Activated CD8-positive, alpha-beta memory T cell treated with anti-CD3 and anti-CD28 coated beads, Interleukin-2, amount 10 ng/mL, durations not matched to agents 7 days and 5 days (primary cell): ENCODE measurements around the gene CATSPERZ. TPM values are rescaled to one million over a fixed set of nuclear protein-coding genes. Genes with fewer than 3 reads are reported as not detected.
"Not testable (repeated sequence)": the region's sequence is repeated elsewhere in the genome, so short reads cannot be mapped to it uniquely, and the experiment has no call there.

Experiments
- ATAC-seq: fragments of 150-1000 bp; cut with Tn5 transposase; one replicate; pipeline ENCODE4 v1.10.0; 2021; ENCODE audit warnings: moderate library complexity
- CTCF ChIA-PET: fragments of 350-600 bp; sonication (Branson Sonifier 250); formaldehyde crosslinking; loops from one replicate; lab custom pipeline; 2021; ENCODE audit warnings: antibody characterized with exemption; lab: Charles Lee
- DNase-seq: peaks from one replicate; pipeline ENCODE4 v3.0.0-alpha.2; 2020
- H3K27ac Mint-ChIP-seq: one replicate; pipeline ENCODE4 v1.8.0; 2021; ENCODE audit warnings: mild to moderate bottlenecking, mixed read lengths
- H3K27me3 Mint-ChIP-seq: one replicate; pipeline ENCODE4 v1.8.0; 2021; ENCODE audit warnings: mixed read lengths
- H3K36me3 Mint-ChIP-seq: one replicate; pipeline ENCODE4 v1.8.0; 2021; ENCODE audit warnings: mild to moderate bottlenecking, mixed read lengths
- H3K4me1 Mint-ChIP-seq: one replicate; pipeline ENCODE4 v1.8.0; 2021; ENCODE audit warnings: mixed read lengths
- H3K4me3 Mint-ChIP-seq: one replicate; pipeline ENCODE4 v1.8.0; 2021; ENCODE audit warnings: mild to moderate bottlenecking, moderate library complexity, mixed read lengths
- H3K9me3 Mint-ChIP-seq: one replicate; pipeline ENCODE4 v1.8.0; 2022; ENCODE audit warnings: low read depth, mixed read lengths
- total RNA-seq, 2 experiments: library from RNA; stranded (reverse); gene quantifications; one replicate each; pipeline ENCODE4 v1.2.3, GENCODE V29; 2021

Gene CATSPERZ
- total RNA-seq, 2 experiments from 2014 or later: not detected

- Mint-ChIP-seq H3K36me3 (peaks cover 24% of the 10 kb centered on the region), H3K27ac (peak overlapping the region; percentile 100), H3K4me1 (peaks cover 51% of the 10 kb centered on the region), H3K4me3 (peak overlapping the region; percentile 95)
- H3K27me3 Mint-ChIP-seq, ATAC-seq, H3K9me3 Mint-ChIP-seq: not testable (repeated sequence)
- CTCF ChIA-PET: interaction anchor here (1.5 to 3.5 kb wide), 7 partner anchors 9 to 110 kb away, joined by 3 to 140 read pairs (median 15); partner anchors contain the start of genes ESRRA and FERMT3
- DNase-seq: peak; percentile 41
Observed at GRCh38 chr11:64315667-64316526, 15.7 kb downstream of the CATSPERZ start.

DNA sequence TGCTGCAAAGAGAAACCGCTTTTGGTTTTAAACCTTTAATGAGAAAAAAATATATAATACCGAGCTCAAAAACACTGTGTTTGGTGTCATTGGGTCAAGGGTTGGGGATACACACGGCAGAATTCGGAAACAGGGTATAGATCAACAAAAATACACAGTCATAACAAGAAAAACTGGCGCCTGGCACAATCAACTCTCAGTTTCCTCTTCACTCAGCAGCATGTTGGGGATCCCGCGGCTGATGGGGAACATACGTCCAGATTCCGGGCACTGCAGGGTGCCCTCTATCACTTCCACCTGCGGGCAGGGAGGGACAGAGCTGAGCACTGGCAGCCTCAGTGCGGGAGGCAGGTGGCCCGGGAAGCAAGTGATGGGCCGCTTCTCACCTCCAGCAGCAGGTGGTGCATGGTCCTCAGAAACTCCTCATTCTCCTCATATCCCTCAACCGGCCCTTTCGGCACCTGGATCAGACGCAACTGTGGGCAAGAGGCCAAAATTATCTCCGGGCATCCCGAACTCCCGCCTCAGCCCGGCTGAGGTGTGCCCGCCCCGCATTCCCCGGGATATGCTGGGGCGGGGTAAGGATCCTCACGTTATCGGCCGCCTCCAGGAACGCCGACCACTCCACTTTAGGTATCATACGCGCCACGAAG is 16.6 kb downstream of the CATSPERZ start:
- DNase-seq: peak; percentile 67
- H3K9me3 Mint-ChIP-seq: no peaks in the 10 kb centered on the region
- CTCF ChIA-PET: interaction anchor here (0.6 to 3.5 kb wide), 19 partner anchors 9 to 456 kb away, joined by 3 to 140 read pairs (median 10); partner anchors contain the start of genes CATSPERZ, CCDC88B, ESRRA and FERMT3
- H3K4me3 Mint-ChIP-seq: peak overlapping the region; percentile 95
- peaks cover 27% of the 10 kb centered on the region for H3K36me3 Mint-ChIP-seq
- peak overlapping the region; percentile 100 for H3K27ac Mint-ChIP-seq
- peak; percentile 7 for ATAC-seq
- no peaks in the 10 kb centered on the region for H3K27me3 Mint-ChIP-seq
- peaks cover 51% of the 10 kb centered on the region for H3K4me1 Mint-ChIP-seq

- CTCF ChIA-PET: interaction anchor here (0.8 to 3.5 kb wide), 25 partner anchors 10 to 371 kb away, joined by 3 to 140 read pairs (median 6); partner anchors contain the start of genes CATSPERZ, CCDC88B, ESRRA and FERMT3
- Mint-ChIP-seq H3K9me3 (no peaks in the 10 kb centered on the region), H3K4me1 (peaks cover 47% of the 10 kb centered on the region), H3K27ac (peak within 1 kb of the TSS; percentile 100), H3K27me3 (no peaks in the 10 kb centered on the region), H3K36me3 (peaks cover 27% of the 10 kb centered on the region), H3K4me3 (peak within 1 kb of the TSS; percentile 95)
- DNase-seq (peak; percentile 99), ATAC-seq (peak; percentile 68)
Observed at GRCh38 chr11:64317325-64317960, 17.3 kb downstream of the CATSPERZ start, which contains the start of gene TRMT112. TSS of gene TRMT112 (minus strand) at chr11:64317559. CDS start at chr11:64317526, 33 bp downstream.

GRCh38 chr11:64317961-64318765 is 18.0 kb downstream of the CATSPERZ start, which contains the start of gene PRDX5:
TSS of gene PRDX5 (plus strand) at chr11:64318121. CDS start at chr11:64318216, 95 bp downstream.
- CTCF ChIA-PET: interaction anchor here (0.8 to 3.5 kb wide), 25 partner anchors 9 to 370 kb away, joined by 3 to 140 read pairs (median 6); partner anchors contain the start of genes CATSPERZ, CCDC88B, ESRRA and FERMT3
- no peaks in the 10 kb centered on the region for H3K27me3 Mint-ChIP-seq
- ATAC-seq (peak; percentile 84), DNase-seq (peak; percentile 97)
- H3K9me3 Mint-ChIP-seq: no peaks in the 10 kb centered on the region
- H3K4me3 Mint-ChIP-seq: peak within 1 kb of the TSS; percentile 95
- H3K27ac Mint-ChIP-seq: peak within 1 kb of the TSS; percentile 100
- peaks cover 40% of the 10 kb centered on the region for H3K4me1 Mint-ChIP-seq
- H3K36me3 Mint-ChIP-seq: peaks cover 22% of the 10 kb centered on the region

- Mint-ChIP-seq H3K27me3 (no peaks in the 10 kb centered on the region), H3K9me3 (no peaks in the 10 kb centered on the region), H3K27ac (peak overlapping the region; percentile 100), H3K4me3 (peak overlapping the region; percentile 95), H3K4me1 (peaks cover 39% of the 10 kb centered on the region), H3K36me3 (peaks cover 19% of the 10 kb centered on the region)
- CTCF ChIA-PET: interaction anchor here (1.4 to 3.5 kb wide), 9 partner anchors 12 to 369 kb away, joined by 3 to 140 read pairs (median 10); partner anchors contain the start of genes FERMT3 and FKBP2
- DNase-seq (peak; percentile 41), ATAC-seq (no peak)
Observed at GRCh38 chr11:64318766-64319761, 18.9 kb downstream of the CATSPERZ start.

DNA sequence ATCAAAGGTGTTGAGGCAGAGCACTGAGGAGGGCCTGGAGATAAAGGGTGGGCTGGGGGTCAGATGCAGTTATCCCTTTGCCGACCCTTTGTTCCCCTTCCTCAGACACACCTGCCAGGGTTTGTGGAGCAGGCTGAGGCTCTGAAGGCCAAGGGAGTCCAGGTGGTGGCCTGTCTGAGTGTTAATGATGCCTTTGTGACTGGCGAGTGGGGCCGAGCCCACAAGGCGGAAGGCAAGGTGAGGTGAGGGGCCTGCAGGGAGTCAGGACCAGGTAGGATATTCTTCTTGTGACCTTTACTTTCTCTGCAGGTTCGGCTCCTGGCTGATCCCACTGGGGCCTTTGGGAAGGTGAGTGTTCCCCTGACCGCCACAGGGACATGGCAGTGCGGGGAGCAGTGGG is 20.4 kb downstream of the CATSPERZ start:
- no peak for DNase-seq
- H3K36me3 Mint-ChIP-seq: peaks cover 16% of the 10 kb centered on the region
- H3K4me3 Mint-ChIP-seq: no peak overlapping the region
- CTCF ChIA-PET: interaction anchor here (1.7 kb wide), 1 partner anchor 11 kb away, joined by 9 read pairs; no protein-coding TSS in a partner anchor
- no peaks in the 10 kb centered on the region for H3K27me3 Mint-ChIP-seq
- H3K4me1 Mint-ChIP-seq: peaks cover 35% of the 10 kb centered on the region
- no peak for ATAC-seq
- no peak overlapping the region for H3K27ac Mint-ChIP-seq
- H3K9me3 Mint-ChIP-seq: no peaks in the 10 kb centered on the region

GRCh38 chr11:64321026-64321425 is 20.9 kb downstream of the CATSPERZ start:
- CTCF ChIA-PET: interaction anchor here (3.5 kb wide), 1 partner anchor 11 kb away, joined by 13 read pairs; no protein-coding TSS in a partner anchor
- H3K4me1 Mint-ChIP-seq: peaks cover 35% of the 10 kb centered on the region
- ATAC-seq (no peak), DNase-seq (no peak)
- H3K9me3 Mint-ChIP-seq: no peaks in the 10 kb centered on the region
- no peaks in the 10 kb centered on the region for H3K27me3 Mint-ChIP-seq
- peaks cover 16% of the 10 kb centered on the region for H3K36me3 Mint-ChIP-seq
- peak overlapping the region; percentile 52 for H3K27ac Mint-ChIP-seq
- no peak overlapping the region for H3K4me3 Mint-ChIP-seq

GRCh38 chr11:64321533-64321932 is 21.4 kb downstream of the CATSPERZ start:
- Mint-ChIP-seq H3K27ac (no peak overlapping the region), H3K36me3 (peaks cover 16% of the 10 kb centered on the region), H3K4me3 (no peak overlapping the region), H3K9me3 (no peaks in the 10 kb centered on the region), H3K4me1 (peaks cover 31% of the 10 kb centered on the region), H3K27me3 (no peaks in the 10 kb centered on the region)
- ATAC-seq: no peak
- CTCF ChIA-PET: interaction anchor here (3.5 kb wide), 1 partner anchor 10 kb away, joined by 13 read pairs; no protein-coding TSS in a partner anchor
- DNase-seq: no peak

DNA sequence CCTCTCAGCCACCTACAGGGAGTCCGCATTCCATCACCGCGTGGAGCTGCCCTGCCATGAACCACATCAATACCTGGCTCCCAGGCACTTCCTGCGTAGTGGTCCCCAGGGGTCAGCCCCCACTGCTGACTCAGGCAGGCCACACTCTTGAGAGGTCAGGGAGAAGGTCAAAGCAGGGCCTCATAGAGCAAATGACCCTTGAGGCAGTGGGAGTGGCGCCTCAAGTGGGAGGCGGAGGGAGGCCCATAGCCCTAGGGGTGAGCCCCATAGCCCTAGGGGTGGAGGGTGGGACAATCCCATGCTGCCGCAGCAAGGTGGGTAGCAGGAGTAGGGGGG is 22.7 kb downstream of the CATSPERZ start:
- Mint-ChIP-seq H3K9me3 (no peaks in the 10 kb centered on the region), H3K27me3 (no peaks in the 10 kb centered on the region), H3K4me1 (peaks cover 23% of the 10 kb centered on the region), H3K36me3 (peaks cover 11% of the 10 kb centered on the region), H3K27ac (no peak overlapping the region), H3K4me3 (no peak overlapping the region)
- no peak for DNase-seq
- CTCF ChIA-PET: interaction anchor here (3.5 kb wide), 1 partner anchor 9 kb away, joined by 13 read pairs; no protein-coding TSS in a partner anchor
- no peak for ATAC-seq

DNA sequence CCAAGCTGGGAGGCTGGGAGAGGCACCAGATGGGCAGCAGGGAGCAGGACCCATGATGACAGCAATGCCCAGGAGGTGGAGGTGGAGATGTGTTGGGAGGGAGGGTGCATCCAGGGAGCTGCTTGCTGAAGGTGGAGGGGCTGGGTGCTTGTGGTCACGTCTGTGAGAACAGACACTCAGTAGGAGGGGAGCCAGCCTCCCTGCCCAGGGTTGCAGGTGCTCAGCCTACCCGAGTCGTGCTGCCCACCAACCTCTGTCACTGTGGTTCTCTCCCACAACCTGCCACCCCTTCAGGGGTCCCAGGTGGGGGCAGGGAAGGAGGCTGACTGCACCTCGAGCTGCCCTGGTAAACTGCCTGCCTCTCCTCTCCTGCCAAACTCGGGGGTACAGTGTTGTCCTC is 23.2 kb downstream of the CATSPERZ start:
- no peak for ATAC-seq
- DNase-seq: no peak
- Mint-ChIP-seq H3K27me3 (no peaks in the 10 kb centered on the region), H3K27ac (no peak overlapping the region), H3K4me1 (peaks cover 21% of the 10 kb centered on the region), H3K4me3 (no peak overlapping the region), H3K9me3 (no peaks in the 10 kb centered on the region), H3K36me3 (peaks cover 9% of the 10 kb centered on the region)
- CTCF ChIA-PET: interaction anchor here (3.5 kb wide), 1 partner anchor 8 kb away, joined by 13 read pairs; no protein-coding TSS in a partner anchor

DNA sequence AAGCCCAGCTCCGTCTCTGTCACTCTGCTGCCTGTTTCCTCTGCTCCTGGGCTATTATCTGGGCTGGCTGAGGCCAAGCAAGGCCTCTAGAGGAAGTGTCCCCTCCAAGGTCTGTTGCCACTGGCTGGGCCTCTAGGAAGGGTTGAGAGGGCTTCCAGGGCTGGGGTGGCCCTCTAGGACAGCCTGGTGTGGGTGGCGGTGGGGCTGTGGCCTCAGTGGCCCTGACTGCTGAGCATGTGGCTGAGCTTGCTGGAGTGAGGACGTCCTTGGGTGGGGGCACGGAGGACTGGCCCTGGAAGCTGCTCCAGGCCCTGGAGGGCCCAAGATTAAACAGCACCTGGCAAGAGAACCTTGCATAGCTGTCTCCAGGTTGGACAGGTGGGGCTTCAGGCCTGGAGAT is 23.8 kb downstream of the CATSPERZ start:
- CTCF ChIA-PET: interaction anchor here (3.5 kb wide), 1 partner anchor 8 kb away, joined by 13 read pairs; no protein-coding TSS in a partner anchor
- not testable (repeated sequence) for DNase-seq, H3K27me3 Mint-ChIP-seq, ATAC-seq, H3K27ac Mint-ChIP-seq, H3K4me3 Mint-ChIP-seq, H3K9me3 Mint-ChIP-seq, H3K36me3 Mint-ChIP-seq
- peaks cover 19% of the 10 kb centered on the region for H3K4me1 Mint-ChIP-seq
